Esophagus squamous epithelium (tissue), 5 donors: Measurements from ENCODE around the gene GEMIN4. TPM values are rescaled to one million over a fixed set of nuclear protein-coding genes. Genes with fewer than 3 reads are reported as not detected.

Source experiments
- DNase-seq: peaks from one replicate; lab custom pipeline; 2025; lab: John Stamatoyannopoulos, UW
- H3K27ac ChIP-seq, 4 donors: fragments of 200-600 bp; sonication (generic); one replicate each; pipeline ENCODE4 v1.5.1; 2016 to 2019; ENCODE audit warnings: mild to moderate bottlenecking in 1 of 4
- H3K27me3 ChIP-seq, 4 donors: fragments of 200-600 bp; sonication (generic); 1 replicate in 3 of 4; 2 replicates in 1 of 4; pipeline versions ENCODE4 v1.5.1 to v1.6.0; 2017 to 2021; ENCODE audit warnings: antibody characterized with exemption in 1 of 4
- H3K36me3 ChIP-seq, 3 donors: fragments of 200-600 bp; sonication (generic); one replicate each; pipeline ENCODE4 v1.5.1; 2016 to 2019
- H3K4me1 ChIP-seq, 3 donors: fragments of 200-600 bp; sonication (generic); one replicate each; pipeline ENCODE4 v1.5.1; 2017 to 2019
- H3K4me3 ChIP-seq, 4 donors: fragments of 200-600 bp; sonication (generic); 1 replicate in 3 of 4; 2 replicates in 1 of 4; pipeline ENCODE4 v1.5.1; 2016 to 2019; ENCODE audit warnings: mild to moderate bottlenecking in 2 of 4, moderate library complexity in 1 of 4
- H3K9me3 ChIP-seq, 3 donors: fragments of 200-600 bp; sonication (generic); one replicate each; pipeline ENCODE4 v1.5.1; 2016 to 2019
- CTCF ChIP-seq, 6 experiments: fragments of 450-650 bp in 4 of 6; fragments of 200-600 bp in 2 of 6; sonication (generic) in 2 of 6; IDR thresholded peaks; one replicate each; pipeline ENCODE4 v1.5.1; 2016 to 2019; ENCODE audit warnings: antibody characterized with exemption in 6 of 6, mild to moderate bottlenecking in 4 of 6, moderate library complexity in 4 of 6
- POLR2A ChIP-seq, 4 donors: fragments of 450-650 bp; IDR thresholded peaks; one replicate each; pipeline ENCODE4 v1.6.1; 2017; ENCODE audit warnings: antibody characterized with exemption in 4 of 4, mild to moderate bottlenecking in 4 of 4, moderate library complexity in 3 of 4
- WGBS, 2 donors: methylation state at CpG; one replicate each; pipeline ENCODE4 v1.1.5; 2018; 5-methylcytosine and 5-hydroxymethylcytosine counted together
- intact Hi-C: fragments of 100-400 bp; cut with DNase I; formaldehyde crosslinking; loops from one replicate; pipeline ENCODE4 v1.15.0; 2022
- total RNA-seq, 4 donors: library from RNA; depleted of rRNA; stranded (reverse); fragments of >200 nt; gene quantifications; one replicate each; pipeline ENCODE4 v1.1.0, GENCODE V29; 2016
- donor health status: DM: yes; HTN: yes; CAD: no.

The GEMIN4 gene
- total RNA-seq, 4 donors from 2014 or later = 16.6 to 33.0 (median 20.1) TPM

- Histone ChIP-seq H3K4me1 (peaks cover 0 to 6% (median 0%) of the 10 kb centered on the region in 3 donors), H3K9me3 (no peaks in the 10 kb centered on the region), H3K27ac (no peak overlapping the region), H3K4me3 (no peak overlapping the region), H3K27me3 (no peaks in the 10 kb centered on the region), H3K36me3 (peaks cover 16 to 100% (median 42%) of the 10 kb centered on the region in 3 donors)
- WGBS, 2 donors = 80 to 81% methylated on average over 10 to 11 of the region's 11 CpGs
- no peak for DNase-seq
- intact Hi-C loops = no loop called here
- TF ChIP-seq CTCF (IDR thresholded peaks at IDR 0.05) (no peak), POLR2A (IDR thresholded peaks at IDR 0.05) (no peak)
Observed at GRCh38 chr17:742147-742793, 9.8 kb downstream of the GEMIN4 start.

- Histone ChIP-seq H3K9me3 (no peaks in the 10 kb centered on the region), H3K27me3 (no peaks in the 10 kb centered on the region), H3K4me3 (no peak overlapping the region), H3K36me3 (peaks cover 6 to 82% (median 40%) of the 10 kb centered on the region in 3 donors), H3K27ac (no peak overlapping the region), H3K4me1 (peaks cover 0 to 9% (median 0%) of the 10 kb centered on the region in 3 donors)
- WGBS, 2 donors = 62 to 73% methylated on average over 18 of the region's 18 CpGs
- intact Hi-C loops = no loop called here
- DNase-seq = no peak
- no peak for TF ChIP-seq POLR2A (IDR thresholded peaks at IDR 0.05)
Observed at GRCh38 chr17:740240-741017, 11.6 kb downstream of the GEMIN4 start.

- Histone ChIP-seq H3K9me3 (no peaks in the 10 kb centered on the region), H3K4me3 (no peak overlapping the region), H3K4me1 (peaks cover 7 to 29% (median 10%) of the 10 kb centered on the region in 3 donors), H3K27ac (peak overlapping the region in 1 of 4 donors; percentile 9), H3K36me3 (peaks cover 0 to 64% (median 31%) of the 10 kb centered on the region in 3 donors), H3K27me3 (no peaks in the 10 kb centered on the region)
- 63 to 71% methylated on average over 13 of the region's 13 CpGs for WGBS, 2 donors
- intact Hi-C loops = no loop called here
- no peak for TF ChIP-seq CTCF (IDR thresholded peaks at IDR 0.05)
- no peak for TF ChIP-seq POLR2A (IDR thresholded peaks at IDR 0.05)
- DNase-seq = no peak
Observed at GRCh38 chr17:737561-738113, 14.4 kb downstream of the GEMIN4 start.

- Histone ChIP-seq H3K4me1 (peaks cover 17 to 62% (median 23%) of the 10 kb centered on the region in 3 donors), H3K36me3 (peaks cover 0 to 25% (median 9%) of the 10 kb centered on the region in 3 donors), H3K27ac (peak overlapping the region in 2 of 4 donors; percentile 84 to 94), H3K27me3 (no peaks in the 10 kb centered on the region), H3K9me3 (no peaks in the 10 kb centered on the region), H3K4me3 (peak overlapping the region; percentile 79 to 98 (median 90))
- DNase-seq = no peak
- 47 to 61% methylated on average over 10 of the region's 10 CpGs for WGBS, 2 donors
- intact Hi-C loops = no loop called here
- TF ChIP-seq CTCF (IDR thresholded peaks at IDR 0.05) (no peak), POLR2A (IDR thresholded peaks at IDR 0.05) (no peak)
Observed at GRCh38 chr17:733743-734142, 18.3 kb downstream of the GEMIN4 start.

GRCh38 chr17:732902-733720 is 19.0 kb downstream of the GEMIN4 start:
- no peak for DNase-seq
- intact Hi-C loops = no loop called here

More at GRCh38 chr17:732902-733720, 19.0 kb downstream of the GEMIN4 start:
- Histone ChIP-seq H3K27ac (peak overlapping the region; percentile 84 to 94 (median 91)), H3K9me3 (no peaks in the 10 kb centered on the region), H3K4me3 (peak overlapping the region; percentile 79 to 98 (median 90)), H3K36me3 (peaks cover 0 to 19% (median 4%) of the 10 kb centered on the region in 3 donors), H3K4me1 (peaks cover 20 to 68% (median 25%) of the 10 kb centered on the region in 3 donors), H3K27me3 (no peaks in the 10 kb centered on the region)
- TF ChIP-seq CTCF (IDR thresholded peaks at IDR 0.05) = no peak
- TF ChIP-seq POLR2A (IDR thresholded peaks at IDR 0.05) = no peak
- WGBS, 2 donors = 27 to 31% methylated on average over 9 to 14 of the region's 57 CpGs
